Measurements from ENCODE around the gene SLFN14. TPM values are rescaled to one million over a fixed set of nuclear protein-coding genes. Genes with fewer than 3 reads are reported as not detected.
"Not testable (repeated sequence)": the region's sequence is repeated elsewhere in the genome, so short reads cannot be mapped to it uniquely, and the experiment has no call there.

The SLFN14 gene
- total and polyA plus RNA-seq, 2 experiments from 2014 or later: 0.10 TPM; not detected in 1

- TF ChIP-seq REST (IDR thresholded peaks at IDR 0.05; ENCODE audit: unreplicated experiment) (no peak), ZNF114 (CRISPR knock-in tag; IDR thresholded peaks at IDR 0.05) (no peak), ZNF331 (CRISPR knock-in tag; IDR thresholded peaks at IDR 0.05; ENCODE audit: low read depth) (no peak), ZNF462 (CRISPR knock-in tag; IDR thresholded peaks at IDR 0.05) (no peak), NANOG (IDR thresholded peaks at IDR 0.05; ENCODE audit: borderline replicate concordance) (no peak)
Observed at GRCh38 chr17:35531160-35531559, 29.5 kb downstream of the SLFN14 start (continued).

GRCh38 chr17:35529866-35530265, 30.8 kb downstream of the SLFN14 start:
- H3K4me2 ChIP-seq: no peak overlapping the region
- H3K36me3 Mint-ChIP-seq (ENCODE audit: low read depth): no peaks in the 10 kb centered on the region
- H3K27ac Mint-ChIP-seq: no peak overlapping the region
- DNase-seq (ENCODE audit: low spot score) (no peak), ATAC-seq (no peak)
- H4K20me1 ChIP-seq (replicated peaks; ENCODE audit: insufficient read depth): no peaks in the 10 kb centered on the region; the same call in 1 of the 2 replicates
- H3K27ac ChIP-seq (ENCODE audit: low read depth): no peak overlapping the region
- 0 out of 2 replicates have a peak, but pooled peaks cover 3% of the 10 kb centered on the region for H3K27me3 ChIP-seq (ENCODE audit: insufficient read depth)
- no peaks in the 10 kb centered on the region for H3K79me2 ChIP-seq (replicated peaks; ENCODE audit: insufficient read depth)
- H3K9me2 ChIP-seq (ENCODE audit: insufficient read depth): no peaks in the 10 kb centered on the region
- H3K4me3 ChIP-seq: no peak overlapping the region
- H3K4me1 ChIP-seq (ENCODE audit: insufficient read depth): no peaks in the 10 kb centered on the region
- no peaks in the 10 kb centered on the region; the same call in 1 of the 3 replicates for H3K9me3 Mint-ChIP-seq
- H2AFZ ChIP-seq: no peak overlapping the region
- H3K36me3 ChIP-seq (ENCODE audit: insufficient read depth): no peaks in the 10 kb centered on the region
- no peaks in the 10 kb centered on the region; the same call in 2 of the 3 replicates for H3K4me1 Mint-ChIP-seq
- H3K27me3 Mint-ChIP-seq (ENCODE audit: insufficient read depth, low read depth, poor library complexity): peaks cover 6% of the 10 kb centered on the region
- no peaks in the 10 kb centered on the region for H3F3A ChIP-seq (replicated peaks; ENCODE audit: low read depth)
- H3K4me3 Mint-ChIP-seq: no peak overlapping the region
- TF ChIP-seq EZH2phosphoT487 (IDR thresholded peaks at IDR 0.05; ENCODE audit: unreplicated experiment) (no peak), POLR2AphosphoS5 (IDR thresholded peaks at IDR 0.05; ENCODE audit: low read depth) (no peak), EZH2 (IDR thresholded peaks at IDR 0.05; ENCODE audit: low read depth, unreplicated experiment) (no peak)

- not testable (repeated sequence) for H3F3A ChIP-seq (replicated peaks; ENCODE audit: low read depth); DNase-seq (ENCODE audit: low spot score); H3K4me3 Mint-ChIP-seq; H3K36me3 ChIP-seq (ENCODE audit: insufficient read depth); H3K9me3 Mint-ChIP-seq; H3K9me2 ChIP-seq (ENCODE audit: insufficient read depth); ATAC-seq; H3K36me3 Mint-ChIP-seq (ENCODE audit: low read depth); H3K4me2 ChIP-seq; H3K27me3 Mint-ChIP-seq (ENCODE audit: insufficient read depth, low read depth, poor library complexity); H4K20me1 ChIP-seq (replicated peaks; ENCODE audit: insufficient read depth); H3K27ac ChIP-seq (ENCODE audit: low read depth); H3K4me1 Mint-ChIP-seq; H2AFZ ChIP-seq; H3K27ac Mint-ChIP-seq; H3K4me3 ChIP-seq; H3K79me2 ChIP-seq (replicated peaks; ENCODE audit: insufficient read depth); H3K4me1 ChIP-seq (ENCODE audit: insufficient read depth); H3K27me3 ChIP-seq (ENCODE audit: insufficient read depth)
Observed at GRCh38 chr17:35529326-35529725, 31.3 kb downstream of the SLFN14 start.
